A673 (cell line): Measurements from ENCODE around the gene VWA2.

ENCODE experiments used
- EZH2 ChIP-seq: fragments of 200-600 bp; sonication (generic); IDR thresholded peaks from 2 replicates; pipeline ENCODE4 v1.6.1; 2017; ENCODE audit warnings: borderline replicate concordance, low read depth, mild to moderate bottlenecking, mixed read lengths, antibody characterized with exemption, low read length; ENCODE audit not compliant: poor library complexity, severe bottlenecking
- TF ChIP-seq, protein P1 (sequence below): fragments of 300-800, 200-600 bp; sonication (generic); conservative IDR thresholded peaks from 2 replicates; pipeline ENCODE4 v1.5.1; 2017; ENCODE audit warnings: low read depth, mild to moderate bottlenecking, antibody characterized with exemption, low read length, moderate library complexity, mixed read lengths

DNA sequence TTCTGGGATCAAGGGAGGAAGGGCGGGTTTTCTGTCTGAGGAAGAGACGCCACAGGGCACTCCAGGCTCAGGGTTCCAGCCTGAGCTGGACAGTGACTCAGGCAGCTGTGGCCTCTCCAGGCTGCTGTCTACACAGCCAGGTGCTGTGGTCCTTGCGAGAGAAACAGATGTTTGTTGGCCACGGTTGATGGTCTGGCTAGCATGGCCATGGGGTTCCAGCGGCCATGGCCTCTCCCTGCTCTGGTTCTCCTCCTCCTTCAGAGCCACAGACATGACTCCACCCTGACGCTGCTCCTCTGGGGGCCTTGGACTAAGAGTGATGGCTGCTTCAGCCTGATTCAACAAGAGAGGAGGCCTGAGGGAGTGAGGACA is 89.4 kb downstream of the VWA2 start:
- TF ChIP-seq, protein P1, sequence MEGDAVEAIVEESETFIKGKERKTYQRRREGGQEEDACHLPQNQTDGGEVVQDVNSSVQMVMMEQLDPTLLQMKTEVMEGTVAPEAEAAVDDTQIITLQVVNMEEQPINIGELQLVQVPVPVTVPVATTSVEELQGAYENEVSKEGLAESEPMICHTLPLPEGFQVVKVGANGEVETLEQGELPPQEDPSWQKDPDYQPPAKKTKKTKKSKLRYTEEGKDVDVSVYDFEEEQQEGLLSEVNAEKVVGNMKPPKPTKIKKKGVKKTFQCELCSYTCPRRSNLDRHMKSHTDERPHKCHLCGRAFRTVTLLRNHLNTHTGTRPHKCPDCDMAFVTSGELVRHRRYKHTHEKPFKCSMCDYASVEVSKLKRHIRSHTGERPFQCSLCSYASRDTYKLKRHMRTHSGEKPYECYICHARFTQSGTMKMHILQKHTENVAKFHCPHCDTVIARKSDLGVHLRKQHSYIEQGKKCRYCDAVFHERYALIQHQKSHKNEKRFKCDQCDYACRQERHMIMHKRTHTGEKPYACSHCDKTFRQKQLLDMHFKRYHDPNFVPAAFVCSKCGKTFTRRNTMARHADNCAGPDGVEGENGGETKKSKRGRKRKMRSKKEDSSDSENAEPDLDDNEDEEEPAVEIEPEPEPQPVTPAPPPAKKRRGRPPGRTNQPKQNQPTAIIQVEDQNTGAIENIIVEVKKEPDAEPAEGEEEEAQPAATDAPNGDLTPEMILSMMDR: no peak
- TF ChIP-seq EZH2: no peak
